ENCODE data around the gene CHRNA3. TPM values are rescaled to one million over a fixed set of nuclear protein-coding genes. Genes with fewer than 3 reads are reported as not detected.
"Not testable (repeated sequence)": the region's sequence is repeated elsewhere in the genome, so short reads cannot be mapped to it uniquely, and the experiment has no call there.

The CHRNA3 gene
- polyA plus RNA-seq, 2 of the 4 experiments (the other 2 are of a cell fraction) = 0.27 to 0.45 TPM

DNA sequence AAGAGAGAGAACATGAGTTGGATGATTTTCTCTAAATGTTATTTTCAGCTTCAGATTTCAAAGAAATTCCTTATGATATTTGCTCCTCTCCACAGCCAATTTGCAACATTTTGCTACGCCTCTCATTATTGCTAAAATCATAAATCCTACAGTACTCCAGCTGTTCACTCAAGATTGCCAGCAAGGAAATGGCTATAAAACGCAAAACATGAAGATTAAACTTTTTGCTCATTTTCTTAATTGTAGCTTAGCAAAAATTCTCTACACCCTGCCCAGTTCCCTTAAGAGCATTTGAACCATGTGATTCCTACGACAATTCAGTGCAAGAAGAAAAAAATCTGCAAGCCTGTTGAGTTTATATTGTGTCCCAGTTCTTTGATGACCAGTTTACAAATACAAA lies 6.8 kb downstream of the CHRNA3 start:
- Histone ChIP-seq H3K4me1 (peaks cover 4% of the 10 kb centered on the region; the same call in 1 of the 3 replicates), H3K4me2 (no peak overlapping the region), H3K9me3 (no peaks in the 10 kb centered on the region), H3K27ac (no peak overlapping the region), H3K4me3 (no peak overlapping the region)
- ChIA-PET POLR2A (no interaction called here), CTCF (interaction anchor here (0.8 to 19.2 kb wide), 7 partner anchors 9 to 138 kb away, joined by 3 to 256 read pairs (median 4); no protein-coding TSS in a partner anchor)
- no peak for TF ChIP-seq ZNF302 (CRISPR knock-in tag; IDR thresholded peaks at IDR 0.05)
- ATAC-seq (no peak), FAIRE-seq (no peak), DNase-seq (ENCODE audit: low read depth in 1 of 2, low spot score in 1 of 2) (no peak)
- 59% methylated on average over 3 of the region's 3 CpGs for WGBS (ENCODE audit: missing lambda C conversion rate)

DNA sequence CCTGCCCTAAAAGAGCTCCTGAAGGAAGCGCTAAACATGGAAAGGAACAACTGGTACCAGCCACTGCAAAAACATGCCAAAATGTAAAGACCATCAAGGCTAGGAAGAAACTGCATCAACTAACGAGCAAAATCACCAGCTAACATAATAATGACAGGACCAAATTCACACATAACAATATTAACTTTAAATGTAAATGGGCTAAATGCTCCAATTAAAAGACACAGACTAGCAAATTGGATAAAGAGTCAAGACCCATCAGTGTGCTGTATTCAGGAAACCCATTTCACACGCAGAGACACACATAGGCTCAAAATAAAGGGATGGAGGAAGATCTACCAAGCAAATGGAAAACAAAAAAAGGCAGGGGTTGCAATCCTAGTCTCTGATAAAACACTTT lies 11.2 kb downstream of the CHRNA3 start:
- POLR2A ChIA-PET; H3K4me3 ChIP-seq; FAIRE-seq; CTCF ChIA-PET; H3K4me2 ChIP-seq; H3K4me1 ChIP-seq; H3K9me3 ChIP-seq; ATAC-seq; DNase-seq (ENCODE audit: low read depth in 1 of 2, low spot score in 1 of 2); H3K27ac ChIP-seq: not testable (repeated sequence)
- 44% methylated on average over 3 of the region's 3 CpGs for WGBS (ENCODE audit: missing lambda C conversion rate)

DNA sequence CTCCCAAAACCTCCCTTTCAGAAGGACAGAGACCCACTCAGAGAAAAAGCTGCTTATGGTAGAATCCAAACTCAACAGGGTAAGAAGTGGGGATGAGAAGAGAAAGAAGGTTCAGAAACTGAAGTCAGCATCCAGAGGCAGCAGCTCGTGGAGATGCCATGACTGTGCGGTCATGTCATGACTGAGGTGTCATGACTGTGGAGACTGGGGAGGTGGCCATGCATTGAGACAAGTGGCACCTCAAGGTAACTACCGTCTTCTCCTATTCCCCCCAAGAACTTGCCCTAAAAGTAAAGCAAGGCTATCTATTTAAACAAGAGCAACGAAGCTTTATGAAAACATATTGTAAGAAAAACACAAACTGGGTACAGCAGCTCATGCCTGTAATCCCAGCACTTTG lies 15.1 kb downstream of the CHRNA3 start:
- Histone ChIP-seq H3K9me3 (no peaks in the 10 kb centered on the region), H3K4me3 (no peak overlapping the region), H3K27ac (no peak overlapping the region), H3K4me2 (no peak overlapping the region), H3K4me1 (no peaks in the 10 kb centered on the region)
- no peak for FAIRE-seq
- POLR2A ChIA-PET = no interaction called here
- 23% methylated on average over 4 of the region's 4 CpGs for WGBS (ENCODE audit: missing lambda C conversion rate)
- DNase-seq (ENCODE audit: low read depth in 1 of 2, low spot score in 1 of 2) = no peak
- TF ChIP-seq TP53 (CRISPR knock-in tag; IDR thresholded peaks at IDR 0.05) = no peak
- TF ChIP-seq CTCF (IDR thresholded peaks at IDR 0.05) = no peak
- TF ChIP-seq, protein P1, sequence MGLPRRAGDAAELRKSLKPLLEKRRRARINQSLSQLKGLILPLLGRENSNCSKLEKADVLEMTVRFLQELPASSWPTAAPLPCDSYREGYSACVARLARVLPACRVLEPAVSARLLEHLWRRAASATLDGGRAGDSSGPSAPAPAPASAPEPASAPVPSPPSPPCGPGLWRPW (IDR thresholded peaks at IDR 0.05) = no peak
- TF ChIP-seq NFE2L2 (conservative IDR thresholded peaks at IDR 0.05; ENCODE audit: low read length) = no peak
- ATAC-seq = peak in 1 of 2 experiments; percentile 51; a peak in 3 of 6 replicates
- CTCF ChIA-PET = interaction anchor here (0.6 to 2.9 kb wide), 9 partner anchors 9 to 290 kb away, joined by 3 to 11 read pairs (median 4); no protein-coding TSS in a partner anchor

DNA sequence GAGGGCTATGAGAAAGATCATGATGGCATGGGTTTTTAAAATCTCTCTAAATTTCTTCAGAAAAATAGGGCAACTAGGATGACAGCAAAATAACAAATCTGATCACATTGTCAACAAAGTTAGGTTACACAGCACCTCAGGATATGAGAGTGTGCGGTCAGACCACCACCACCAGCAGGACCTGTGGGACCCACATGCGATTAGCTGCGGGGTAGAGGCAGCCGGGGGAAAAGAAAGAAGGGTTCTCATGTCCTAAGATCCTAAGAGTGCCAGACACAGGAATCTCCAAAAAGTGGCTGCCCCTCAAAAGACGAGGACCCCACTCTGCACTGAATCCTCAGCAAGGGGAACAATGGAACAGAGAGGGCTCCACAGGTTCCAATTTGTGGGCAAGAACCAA lies 15.6 kb downstream of the CHRNA3 start:
- ChIA-PET POLR2A (no interaction called here), CTCF (interaction anchor here (0.9 to 2.9 kb wide), 8 partner anchors 9 to 148 kb away, joined by 3 to 11 read pairs (median 3); no protein-coding TSS in a partner anchor)
- no peaks in the 10 kb centered on the region for H3K9me3 ChIP-seq
- TF ChIP-seq ESRRA (IDR thresholded peaks at IDR 0.05; ENCODE audit: borderline replicate concordance, low read length) = no peak
- TF ChIP-seq MAFK (IDR thresholded peaks at IDR 0.05; ENCODE audit: partially characterized antibody) = no peak
- no peak for TF ChIP-seq HEYL (CRISPR knock-in tag; IDR thresholded peaks at IDR 0.05)
- TF ChIP-seq HOXA7 (CRISPR knock-in tag; IDR thresholded peaks at IDR 0.05) = no peak
- TF ChIP-seq, protein P2, sequence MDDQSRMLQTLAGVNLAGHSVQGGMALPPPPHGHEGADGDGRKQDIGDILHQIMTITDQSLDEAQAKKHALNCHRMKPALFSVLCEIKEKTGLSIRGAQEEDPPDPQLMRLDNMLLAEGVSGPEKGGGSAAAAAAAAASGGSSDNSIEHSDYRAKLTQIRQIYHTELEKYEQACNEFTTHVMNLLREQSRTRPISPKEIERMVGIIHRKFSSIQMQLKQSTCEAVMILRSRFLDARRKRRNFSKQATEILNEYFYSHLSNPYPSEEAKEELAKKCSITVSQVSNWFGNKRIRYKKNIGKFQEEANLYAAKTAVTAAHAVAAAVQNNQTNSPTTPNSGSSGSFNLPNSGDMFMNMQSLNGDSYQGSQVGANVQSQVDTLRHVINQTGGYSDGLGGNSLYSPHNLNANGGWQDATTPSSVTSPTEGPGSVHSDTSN (IDR thresholded peaks at IDR 0.05) = no peak
- no peak for TF ChIP-seq ZNF302 (CRISPR knock-in tag; IDR thresholded peaks at IDR 0.05)
- TF ChIP-seq KDM5A (IDR thresholded peaks at IDR 0.05) = no peak
- no peak overlapping the region for H3K27ac ChIP-seq
- H3K4me3 ChIP-seq = no peak overlapping the region
- DNase-seq (ENCODE audit: low read depth in 1 of 2, low spot score in 1 of 2) (no peak), ATAC-seq (peak in 1 of 2 experiments; percentile 21; a peak in 2 of 6 replicates), FAIRE-seq (no peak)
- 58% methylated on average over 5 of the region's 5 CpGs for WGBS (ENCODE audit: missing lambda C conversion rate)
- no peak overlapping the region for H3K4me2 ChIP-seq
- H3K4me1 ChIP-seq = no peaks in the 10 kb centered on the region

GRCh38 chr15:78604420-78604819 lies 16.4 kb downstream of the CHRNA3 start:
- TF ChIP-seq JUN (IDR thresholded peaks at IDR 0.05) = no peak
- no peak for TF ChIP-seq NFE2L2 (conservative IDR thresholded peaks at IDR 0.05; ENCODE audit: low read length)
- TF ChIP-seq FOXS1 (CRISPR knock-in tag; IDR thresholded peaks at IDR 0.05) = no peak
- no peak for TF ChIP-seq HDAC2 (IDR thresholded peaks at IDR 0.05)
- no peak for TF ChIP-seq EP300 (IDR thresholded peaks at IDR 0.05)
- TF ChIP-seq NPAS2 (CRISPR knock-in tag; IDR thresholded peaks at IDR 0.05; ENCODE audit: borderline replicate concordance) = no peak
- no peak for TF ChIP-seq RAD21 (conservative IDR thresholded peaks at IDR 0.05 in 1 of 2, IDR thresholded peaks at IDR 0.05 in 1 of 2)
- TF ChIP-seq CHD2 (IDR thresholded peaks at IDR 0.05; ENCODE audit: low read length, partially characterized antibody) = no peak
- peak in 1 of 2 experiments; percentile 33; a peak in 3 of 6 replicates for ATAC-seq
- DNase-seq (ENCODE audit: low read depth in 1 of 2, low spot score in 1 of 2) = no peak
- FAIRE-seq = no peak
- H3K4me2 ChIP-seq = no peak overlapping the region
- POLR2A ChIA-PET = no interaction called here
- no peak overlapping the region for H3K27ac ChIP-seq
- H3K4me3 ChIP-seq = no peak overlapping the region
- H3K9me3 ChIP-seq = no peaks in the 10 kb centered on the region
- WGBS (ENCODE audit: missing lambda C conversion rate) = 86% methylated on average over 2 of the region's 2 CpGs
- H3K4me1 ChIP-seq = no peaks in the 10 kb centered on the region
- CTCF ChIA-PET = interaction anchor here (1.1 to 2.9 kb wide), 4 partner anchors 10 to 146 kb away, joined by 3 to 11 read pairs (median 3); no protein-coding TSS in a partner anchor
